22Rv1 (cell line): ENCODE results near the gene SCGN.

Source experiments
- CTCF ChIP-seq: fragments of 450-650 bp; IDR thresholded peaks from 2 replicates; pipeline ENCODE4 v1.5.1; 2017; ENCODE audit warnings: mild to moderate bottlenecking
- ZFX ChIP-seq: fragments of 450-650 bp; IDR thresholded peaks from 2 replicates; pipeline ENCODE4 v1.6.1; 2017; ENCODE audit warnings: antibody characterized with exemption, borderline replicate concordance

- TF ChIP-seq CTCF, result no peak
- no peak for TF ChIP-seq ZFX
These were observed 78.9 kb downstream of the SCGN start for GRCh38 chr6:25730907-25731306.
